SK-N-SH (cell line): Measurements from ENCODE around the gene PSMG3. TPM values are rescaled to one million over a fixed set of nuclear protein-coding genes. Genes with fewer than 3 reads are reported as not detected.

Experiments used
- CTCF ChIA-PET: fragments of 300-600, 350-600 bp; formaldehyde crosslinking; extraction: SDS; loops from one replicate; lab custom pipeline; 2021; lab: Yijun Ruan, JAX
- POLR2A ChIA-PET: fragments of 350-600 bp; sonication (Branson Sonifier 250); formaldehyde crosslinking; extraction: SDS; loops from one replicate; lab custom pipeline; 2020; ENCODE audit warnings: antibody characterized with exemption, inconsistent platforms; lab: Yijun Ruan, JAX
- DNase-seq: peaks from one replicate; pipeline ENCODE4 v3.0.0; 2012
- H2AFZ ChIP-seq: fragments of 200-600 bp; sonication (generic); 2 replicates; pipeline ENCODE4 v1.8.1; 2016; ENCODE audit warnings: antibody characterized with exemption, mild to moderate bottlenecking, low read depth
- H3F3A ChIP-seq: fragments of 200-600 bp; sonication (generic); replicated peaks from 2 replicates; pipeline ENCODE3; 2016; ENCODE audit warnings: antibody characterized with exemption, mild to moderate bottlenecking; ENCODE audit not compliant: insufficient read depth
- H3K27ac ChIP-seq, 2 experiments: fragments of 200-500 bp in 1 of 2; fragments of 200-600 bp in 1 of 2; sonication (Bioruptor generic) in 1 of 2; sonication (generic), shearing (Covaris generic) in 1 of 2; 2 replicates each; pipeline versions ENCODE4 v1.5.1 to v1.6.1; 2014 to 2016; ENCODE audit warnings: low read depth in 2 of 2, inconsistent platforms in 1 of 2, low read length in 1 of 2, mild to moderate bottlenecking in 1 of 2, mixed read lengths in 1 of 2
- H3K27me3 ChIP-seq: fragments of 200-600 bp; sonication (generic), shearing (Covaris generic); 2 replicates; pipeline ENCODE4 v1.6.1; 2016; ENCODE audit warnings: mixed run types; ENCODE audit not compliant: insufficient read depth
- H3K36me3 ChIP-seq, 2 experiments: fragments of 200-500 bp in 1 of 2; fragments of 200-600 bp in 1 of 2; sonication (Bioruptor generic) in 1 of 2; sonication (generic) in 1 of 2; replicated peaks in 1 of 2; 2 replicates each; pipeline versions ENCODE3 to v1.5.1; 2014 to 2016; ENCODE audit warnings: low read length in 1 of 2, mild to moderate bottlenecking in 1 of 2; ENCODE audit not compliant: insufficient read depth in 2 of 2, control insufficient read depth in 1 of 2
- H3K4me1 ChIP-seq, 2 experiments: fragments of 200-500 bp in 1 of 2; fragments of 200-600 bp in 1 of 2; sonication (Bioruptor generic) in 1 of 2; sonication (generic), shearing (Covaris generic) in 1 of 2; 2 replicates each; pipeline versions ENCODE4 v1.5.1 to v1.6.1; 2014 to 2016; ENCODE audit warnings: low read depth in 1 of 2, low read length in 1 of 2, mixed run types in 1 of 2; ENCODE audit not compliant: insufficient read depth in 2 of 2, control insufficient read depth in 1 of 2
- H3K4me2 ChIP-seq: fragments of 200-600 bp; sonication (generic), shearing (Covaris generic); 2 replicates; pipeline ENCODE4 v1.6.1; 2017; ENCODE audit warnings: mixed run types
- H3K4me3 ChIP-seq, 2 experiments: fragments of 200-500 bp in 1 of 2; fragments of 200-600 bp in 1 of 2; sonication (Bioruptor generic) in 1 of 2; sonication (generic), shearing (Covaris generic) in 1 of 2; 2 replicates each; pipeline versions ENCODE4 v1.5.1 to v1.8.1; 2014 to 2016; ENCODE audit warnings: low read depth in 2 of 2, inconsistent platforms in 1 of 2, low read length in 1 of 2, mild to moderate bottlenecking in 1 of 2, mixed read lengths in 1 of 2, moderate library complexity in 1 of 2
- H3K79me2 ChIP-seq: fragments of 200-600 bp; sonication (generic); 2 replicates; pipeline ENCODE4 v1.8.1; 2017; ENCODE audit warnings: mild to moderate bottlenecking; ENCODE audit not compliant: insufficient read depth
- H3K9ac ChIP-seq: fragments of 200-600 bp; sonication (generic); 2 replicates; pipeline ENCODE4 v1.6.1; 2017; ENCODE audit warnings: mixed run types
- H3K9me2 ChIP-seq: fragments of 200-600 bp; sonication (generic); 2 replicates; pipeline ENCODE4 v1.6.1; 2017; ENCODE audit warnings: mixed run types
- H3K9me3 ChIP-seq: fragments of 200-600 bp; sonication (generic); 2 replicates; pipeline ENCODE4 v1.6.1; 2017; ENCODE audit warnings: mixed run types, mild to moderate bottlenecking, moderate library complexity
- H4K20me1 ChIP-seq: fragments of 200-600 bp; sonication (generic); 2 replicates; pipeline ENCODE4 v1.6.1; 2017; ENCODE audit warnings: mild to moderate bottlenecking, mixed run types; ENCODE audit not compliant: insufficient read depth
- ELF1 ChIP-seq: IDR thresholded peaks from 2 replicates; pipeline ENCODE4 v1.4.0; 2012
- GATA2 ChIP-seq: sonication (generic); formaldehyde crosslinking; IDR thresholded peaks from 2 replicates; pipeline ENCODE4 v1.5.0; 2020; ENCODE audit warnings: mild to moderate bottlenecking, missing genetic modification reagents
- IRF3 ChIP-seq: fragments of 150-350 bp; IDR thresholded peaks from 2 replicates; pipeline ENCODE4 v1.6.1; 2016; ENCODE audit warnings: mild to moderate bottlenecking, low read depth, low read length
- JUND ChIP-seq: IDR thresholded peaks from 2 replicates; pipeline ENCODE4 v1.4.0; 2012
- MXI1 ChIP-seq: IDR thresholded peaks from 2 replicates; pipeline ENCODE4 v1.6.1; 2012; ENCODE audit warnings: mild to moderate bottlenecking, low read depth, low read length, improper control_type of control experiment
- NRF1 ChIP-seq: IDR thresholded peaks from 2 replicates; pipeline ENCODE4 v1.6.1; 2012; ENCODE audit warnings: low read depth, mild to moderate bottlenecking, low read length
- POLR2AphosphoS5 ChIP-seq: IDR thresholded peaks from 2 replicates; pipeline ENCODE4 v1.6.1; 2012; ENCODE audit warnings: low read depth, low read length
- SIN3A ChIP-seq: IDR thresholded peaks from 2 replicates; pipeline ENCODE4 v1.6.1; 2012; ENCODE audit warnings: low read depth, mild to moderate bottlenecking, low read length, moderate library complexity, borderline replicate concordance
- SMC3 ChIP-seq: IDR thresholded peaks from 2 replicates; pipeline ENCODE4 v1.6.1; 2012; ENCODE audit warnings: low read depth, low read length, improper control_type of control experiment
- TAF1 ChIP-seq: IDR thresholded peaks from 2 replicates; pipeline ENCODE4 v1.6.1; 2012; ENCODE audit warnings: low read depth, mild to moderate bottlenecking, low read length, moderate library complexity, borderline replicate concordance
- YY1 ChIP-seq: IDR thresholded peaks from 2 replicates; pipeline ENCODE4 v1.4.0; 2012; ENCODE audit warnings: low read depth, mild to moderate bottlenecking
- WGBS: methylation state at CpG from one replicate; pipeline ENCODE4 v1.1.6; 2017; ENCODE audit warnings: low lambda C conversion rate; 5-methylcytosine and 5-hydroxymethylcytosine counted together
- polyA plus RNA-seq, 3 experiments: library from polyadenylated mRNA; depleted of rRNA; stranded (reverse); fragments of >200 nt; gene quantifications; 2 replicates each; pipeline ENCODE4 v1.2.3, GENCODE V29; 2012
- TF ChIP-seq, protein P1 (sequence below): IDR thresholded peaks from 2 replicates; pipeline ENCODE4 v1.6.1; 2012; ENCODE audit warnings: mild to moderate bottlenecking, low read depth, low read length, moderate library complexity
- TF ChIP-seq, protein P2 (sequence below): IDR thresholded peaks from 2 replicates; pipeline ENCODE4 v1.4.0; 2012; ENCODE audit warnings: low read depth, borderline replicate concordance
- TF ChIP-seq, protein P3 (sequence below): IDR thresholded peaks from 2 replicates; pipeline ENCODE4 v1.4.0; 2012; ENCODE audit warnings: low read depth, borderline replicate concordance

PSMG3 gene
- polyA plus RNA-seq, 1 of the 3 experiments (the other 2 are of a cell fraction) = 109 TPM

GRCh38 chr7:1598961-1599639 lies 29.3 kb upstream of the PSMG3 start:
- ChIA-PET POLR2A (interaction anchor here (1.0 to 2.1 kb wide), 5 partner anchors 10 to 40 kb away, joined by 3 to 6 read pairs (median 5); no protein-coding TSS in a partner anchor), CTCF (interaction anchor here (0.8 to 4.7 kb wide), 2 partner anchors 13 to 18 kb away, joined by 3 to 19 read pairs; no protein-coding TSS in a partner anchor)
- H3K4me3 ChIP-seq = no peak overlapping the region; a peak in 1 of 4 replicates
- peaks cover 0 to 62% of the 10 kb centered on the region in 2 experiments; a peak in 1 of 4 replicates for H3K4me1 ChIP-seq
- H3K9me3 ChIP-seq = no peaks in the 10 kb centered on the region
- no peaks in the 10 kb centered on the region for H3K79me2 ChIP-seq
- H3K9me2 ChIP-seq = no peaks in the 10 kb centered on the region
- H3K36me3 ChIP-seq = no peaks in the 10 kb centered on the region
- no peaks in the 10 kb centered on the region for H3F3A ChIP-seq
- no peak overlapping the region for H3K4me2 ChIP-seq
- peaks cover 46% of the 10 kb centered on the region for H3K27me3 ChIP-seq
- no peak overlapping the region for H3K9ac ChIP-seq
- peak overlapping the region in 1 of 2 experiments; percentile 51; a peak in 1 of 4 replicates for H3K27ac ChIP-seq
- TF ChIP-seq TAF1 (no peak), GATA2 (CRISPR knock-in tag) (no peak), IRF3 (no peak), JUND (no peak), YY1 (no peak), NRF1 (no peak), SIN3A (no peak), POLR2AphosphoS5 (no peak), MXI1 (no peak), SMC3 (no peak), ELF1 (no peak)
- TF ChIP-seq, protein P1, sequence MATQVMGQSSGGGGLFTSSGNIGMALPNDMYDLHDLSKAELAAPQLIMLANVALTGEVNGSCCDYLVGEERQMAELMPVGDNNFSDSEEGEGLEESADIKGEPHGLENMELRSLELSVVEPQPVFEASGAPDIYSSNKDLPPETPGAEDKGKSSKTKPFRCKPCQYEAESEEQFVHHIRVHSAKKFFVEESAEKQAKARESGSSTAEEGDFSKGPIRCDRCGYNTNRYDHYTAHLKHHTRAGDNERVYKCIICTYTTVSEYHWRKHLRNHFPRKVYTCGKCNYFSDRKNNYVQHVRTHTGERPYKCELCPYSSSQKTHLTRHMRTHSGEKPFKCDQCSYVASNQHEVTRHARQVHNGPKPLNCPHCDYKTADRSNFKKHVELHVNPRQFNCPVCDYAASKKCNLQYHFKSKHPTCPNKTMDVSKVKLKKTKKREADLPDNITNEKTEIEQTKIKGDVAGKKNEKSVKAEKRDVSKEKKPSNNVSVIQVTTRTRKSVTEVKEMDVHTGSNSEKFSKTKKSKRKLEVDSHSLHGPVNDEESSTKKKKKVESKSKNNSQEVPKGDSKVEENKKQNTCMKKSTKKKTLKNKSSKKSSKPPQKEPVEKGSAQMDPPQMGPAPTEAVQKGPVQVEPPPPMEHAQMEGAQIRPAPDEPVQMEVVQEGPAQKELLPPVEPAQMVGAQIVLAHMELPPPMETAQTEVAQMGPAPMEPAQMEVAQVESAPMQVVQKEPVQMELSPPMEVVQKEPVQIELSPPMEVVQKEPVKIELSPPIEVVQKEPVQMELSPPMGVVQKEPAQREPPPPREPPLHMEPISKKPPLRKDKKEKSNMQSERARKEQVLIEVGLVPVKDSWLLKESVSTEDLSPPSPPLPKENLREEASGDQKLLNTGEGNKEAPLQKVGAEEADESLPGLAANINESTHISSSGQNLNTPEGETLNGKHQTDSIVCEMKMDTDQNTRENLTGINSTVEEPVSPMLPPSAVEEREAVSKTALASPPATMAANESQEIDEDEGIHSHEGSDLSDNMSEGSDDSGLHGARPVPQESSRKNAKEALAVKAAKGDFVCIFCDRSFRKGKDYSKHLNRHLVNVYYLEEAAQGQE = no peak
- TF ChIP-seq, protein P2, sequence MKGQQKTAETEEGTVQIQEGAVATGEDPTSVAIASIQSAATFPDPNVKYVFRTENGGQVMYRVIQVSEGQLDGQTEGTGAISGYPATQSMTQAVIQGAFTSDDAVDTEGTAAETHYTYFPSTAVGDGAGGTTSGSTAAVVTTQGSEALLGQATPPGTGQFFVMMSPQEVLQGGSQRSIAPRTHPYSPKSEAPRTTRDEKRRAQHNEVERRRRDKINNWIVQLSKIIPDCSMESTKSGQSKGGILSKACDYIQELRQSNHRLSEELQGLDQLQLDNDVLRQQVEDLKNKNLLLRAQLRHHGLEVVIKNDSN = no peak
- TF ChIP-seq, protein P3, sequence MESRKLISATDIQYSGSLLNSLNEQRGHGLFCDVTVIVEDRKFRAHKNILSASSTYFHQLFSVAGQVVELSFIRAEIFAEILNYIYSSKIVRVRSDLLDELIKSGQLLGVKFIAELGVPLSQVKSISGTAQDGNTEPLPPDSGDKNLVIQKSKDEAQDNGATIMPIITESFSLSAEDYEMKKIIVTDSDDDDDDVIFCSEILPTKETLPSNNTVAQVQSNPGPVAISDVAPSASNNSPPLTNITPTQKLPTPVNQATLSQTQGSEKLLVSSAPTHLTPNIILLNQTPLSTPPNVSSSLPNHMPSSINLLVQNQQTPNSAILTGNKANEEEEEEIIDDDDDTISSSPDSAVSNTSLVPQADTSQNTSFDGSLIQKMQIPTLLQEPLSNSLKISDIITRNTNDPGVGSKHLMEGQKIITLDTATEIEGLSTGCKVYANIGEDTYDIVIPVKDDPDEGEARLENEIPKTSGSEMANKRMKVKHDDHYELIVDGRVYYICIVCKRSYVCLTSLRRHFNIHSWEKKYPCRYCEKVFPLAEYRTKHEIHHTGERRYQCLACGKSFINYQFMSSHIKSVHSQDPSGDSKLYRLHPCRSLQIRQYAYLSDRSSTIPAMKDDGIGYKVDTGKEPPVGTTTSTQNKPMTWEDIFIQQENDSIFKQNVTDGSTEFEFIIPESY = no peak
- no peaks in the 10 kb centered on the region for H4K20me1 ChIP-seq
- DNase-seq = peak; percentile 42
- H2AFZ ChIP-seq = no peak overlapping the region
- WGBS = 69% methylated on average over 12 of the region's 12 CpGs
